GM19351 (cell line): ENCODE results near the gene NACA2.
"Not testable (repeated sequence)": the region's sequence is repeated elsewhere in the genome, so short reads cannot be mapped to it uniquely, and the experiment has no call there.

ENCODE experiments used
- ATAC-seq: cut with Tn5 transposase; IDR thresholded peaks from one replicate; pipeline ENCODE4 v1.9.1; 2021; ENCODE audit warnings: mild to moderate bottlenecking, moderate library complexity; ENCODE audit not compliant: unreplicated experiment

Gene NACA2

GRCh38 chr17:61591018-61591417 lies at the start of gene NACA2:
NACA2 (minus strand) TSS chr17:61591219; CDS start chr17:61591180, 39 bp downstream.
- ATAC-seq, result no peak

- no peak for ATAC-seq
These were observed 48.8 kb upstream of the NACA2 start for GRCh38 chr17:61639818-61640217.

- ATAC-seq, result no peak
These were observed 47.1 kb upstream of the NACA2 start for GRCh38 chr17:61638087-61638486.

DNA sequence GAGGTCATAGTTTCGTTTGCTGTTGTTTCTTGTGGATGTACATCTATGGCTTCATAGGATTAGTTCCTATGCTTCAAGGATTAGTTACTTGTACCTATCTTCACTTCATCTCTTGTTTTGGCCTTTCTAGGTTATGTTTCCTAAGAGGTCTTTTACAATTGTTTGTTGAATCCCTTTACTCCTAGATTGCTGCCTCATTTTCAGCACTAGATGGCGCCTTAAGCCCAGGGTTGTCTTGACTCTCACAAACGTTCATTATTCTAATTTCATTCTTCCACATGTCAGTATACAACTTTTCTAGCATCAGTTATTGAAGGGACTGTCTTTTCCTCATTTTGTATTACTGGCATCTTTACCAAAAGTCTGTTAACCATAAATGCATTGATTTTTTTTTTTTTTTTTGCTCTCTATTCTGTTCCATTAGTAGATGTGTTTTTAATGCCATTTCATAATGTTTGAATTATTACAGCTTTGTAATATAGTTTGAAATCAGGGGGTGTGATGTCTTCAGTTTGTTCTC lies 45.0 kb upstream of the NACA2 start:
- no peak for ATAC-seq

- no peak for ATAC-seq
These were observed 44.0 kb upstream of the NACA2 start for GRCh38 chr17:61634942-61635538.

DNA sequence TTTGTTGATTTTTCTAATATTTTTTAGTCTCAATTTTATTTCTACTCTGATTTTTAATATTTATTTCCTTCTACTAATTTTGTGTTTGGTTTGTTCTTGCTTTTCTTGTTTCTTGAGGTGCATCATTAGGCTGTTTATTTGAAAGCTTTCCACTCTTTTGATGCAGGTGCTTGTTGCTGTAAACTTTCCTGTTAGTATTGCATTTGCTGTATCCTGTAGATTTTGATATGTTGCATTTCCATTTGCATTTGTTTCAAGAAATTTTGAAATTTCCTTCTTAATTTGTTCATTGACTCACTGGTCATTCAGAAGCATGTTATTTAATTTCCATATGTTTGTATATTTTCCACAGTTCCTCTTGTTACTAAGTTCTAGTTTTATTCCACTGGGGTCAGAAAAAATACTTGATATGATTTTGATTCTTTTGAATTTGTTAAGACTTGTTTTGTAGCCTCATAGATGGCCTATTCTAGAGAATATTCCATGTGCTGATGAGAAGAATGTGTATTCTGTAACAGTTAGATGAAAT lies 43.1 kb upstream of the NACA2 start:
- no peak for ATAC-seq

DNA sequence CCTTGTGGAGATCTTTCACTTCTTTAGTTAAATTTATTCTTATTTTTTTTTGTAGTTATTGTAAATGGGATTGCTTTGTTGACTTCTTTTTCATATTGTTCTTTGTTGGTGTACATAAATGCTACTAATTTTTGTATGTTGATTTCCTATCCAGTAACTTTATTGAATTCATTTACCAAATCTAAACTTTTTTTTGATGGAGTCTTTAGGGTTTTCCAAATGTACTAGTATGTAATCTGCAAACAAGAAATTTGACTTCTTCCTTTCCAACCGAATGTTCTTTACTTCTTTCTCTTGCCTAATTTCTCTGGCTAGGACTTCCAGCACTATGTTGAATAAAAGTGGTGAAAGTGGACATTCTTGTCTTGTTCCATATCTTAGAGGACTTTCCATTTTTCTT lies 41.8 kb upstream of the NACA2 start:
- no peak for ATAC-seq

- no peak for ATAC-seq
These were observed 40.8 kb upstream of the NACA2 start for GRCh38 chr17:61631800-61632199.

- not testable (repeated sequence) for ATAC-seq
These were observed 37.1 kb upstream of the NACA2 start for GRCh38 chr17:61628158-61628557.

GRCh38 chr17:61627658-61628057 lies 36.6 kb upstream of the NACA2 start:
- no peak for ATAC-seq

DNA sequence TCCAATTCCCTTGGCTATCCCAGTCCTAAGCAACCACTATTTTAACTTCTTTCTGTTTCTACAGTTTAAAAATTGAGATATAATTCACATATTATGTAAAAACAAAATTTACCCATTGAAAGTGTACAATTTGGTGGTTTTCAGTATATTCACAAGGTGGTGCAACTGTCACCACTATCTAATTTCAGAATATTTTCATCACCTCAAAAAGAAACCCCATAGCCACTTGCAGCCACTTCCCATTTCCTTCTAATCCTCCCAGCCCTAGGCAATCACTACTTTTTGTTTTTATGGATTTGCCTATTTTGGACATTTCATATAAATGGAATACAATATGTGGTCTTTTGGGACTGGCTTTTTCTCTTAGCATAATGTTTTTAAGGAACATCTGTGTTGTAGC lies 36.1 kb upstream of the NACA2 start:
- ATAC-seq, result no peak

DNA sequence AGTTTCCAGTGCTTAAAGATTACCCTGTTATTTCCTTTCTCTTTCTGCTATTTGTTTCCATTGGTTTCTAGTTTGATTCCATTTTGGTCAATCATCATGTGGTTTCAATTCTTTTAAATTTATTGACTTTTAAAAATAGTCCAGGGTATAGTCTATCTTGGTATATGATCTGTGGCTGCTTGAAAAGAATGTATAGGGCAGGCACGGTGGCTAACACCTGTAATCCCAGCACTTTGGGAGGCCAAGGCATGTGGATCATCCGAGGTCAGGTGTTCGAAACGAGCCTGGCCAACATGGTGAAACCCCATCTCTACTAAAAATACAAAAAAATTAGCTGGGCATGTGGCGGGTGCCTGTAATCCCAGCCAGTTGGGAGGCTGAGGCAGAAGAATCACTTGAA lies 34.5 kb upstream of the NACA2 start:
- no peak for ATAC-seq

- no peak for ATAC-seq
These were observed 33.9 kb upstream of the NACA2 start for GRCh38 chr17:61624951-61625350.

DNA sequence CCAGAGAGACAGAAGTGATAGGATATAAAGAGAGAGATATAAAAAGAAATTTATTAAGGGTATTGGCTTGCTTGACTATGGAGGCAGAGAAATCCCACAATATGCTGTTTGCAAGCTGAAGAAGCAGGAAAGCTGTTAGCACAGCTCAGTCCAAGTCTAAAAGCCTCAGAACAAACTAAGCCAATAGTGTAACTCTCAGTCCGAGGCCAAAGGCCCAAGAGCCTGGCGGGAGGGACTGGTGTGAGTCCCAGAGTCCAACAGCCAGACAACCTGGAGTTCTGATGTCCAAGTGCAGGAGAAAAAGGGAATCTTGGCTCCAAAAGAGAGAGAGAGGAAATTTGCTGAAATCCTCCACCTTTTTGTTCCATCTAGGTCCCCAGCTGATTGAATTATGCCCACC lies 30.3 kb upstream of the NACA2 start:
- ATAC-seq, result no peak

- ATAC-seq, result no peak
These were observed 28.9 kb upstream of the NACA2 start for GRCh38 chr17:61619953-61620352.

DNA sequence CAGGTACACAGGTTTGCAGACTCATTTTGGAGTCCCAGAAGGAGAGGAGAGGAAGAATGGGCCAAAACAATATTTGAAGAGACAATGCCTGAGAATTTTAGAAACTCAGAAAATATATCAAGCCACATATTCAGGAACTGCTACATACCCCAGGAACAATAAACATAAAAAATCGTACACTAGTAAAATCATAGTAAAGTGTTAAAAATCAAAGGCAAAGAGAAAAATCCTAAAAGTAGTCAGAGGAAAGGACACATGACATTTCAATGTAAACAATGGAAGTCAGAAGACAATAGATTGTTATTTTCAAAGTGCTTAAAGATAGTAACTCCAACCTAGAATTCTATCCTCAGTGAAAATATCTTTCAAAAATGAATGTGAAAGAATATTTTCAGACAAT lies 28.5 kb upstream of the NACA2 start:
- no peak for ATAC-seq

DNA sequence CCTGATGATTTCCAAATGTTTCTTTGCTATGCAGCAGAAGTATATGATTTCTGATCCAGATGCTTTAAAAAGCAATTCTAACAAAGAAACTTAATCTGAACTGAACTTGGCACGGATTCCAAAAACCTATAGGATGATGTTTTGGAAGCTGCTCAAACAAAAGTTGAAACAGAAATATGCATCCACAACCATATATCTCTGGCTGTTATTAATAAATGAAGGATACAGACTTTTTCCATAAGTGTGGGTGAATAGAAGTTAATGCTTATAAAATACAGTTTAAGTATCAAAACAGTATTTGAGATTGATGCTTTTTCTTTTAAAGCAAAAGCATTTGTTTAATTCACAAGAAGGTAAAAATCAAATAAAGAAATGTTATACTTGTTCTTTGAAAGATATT lies 27.9 kb upstream of the NACA2 start:
- no peak for ATAC-seq

- no peak for ATAC-seq
These were observed 26.3 kb upstream of the NACA2 start for GRCh38 chr17:61617330-61617729.

- ATAC-seq, result no peak
These were observed 25.8 kb upstream of the NACA2 start for GRCh38 chr17:61616783-61617182.

DNA sequence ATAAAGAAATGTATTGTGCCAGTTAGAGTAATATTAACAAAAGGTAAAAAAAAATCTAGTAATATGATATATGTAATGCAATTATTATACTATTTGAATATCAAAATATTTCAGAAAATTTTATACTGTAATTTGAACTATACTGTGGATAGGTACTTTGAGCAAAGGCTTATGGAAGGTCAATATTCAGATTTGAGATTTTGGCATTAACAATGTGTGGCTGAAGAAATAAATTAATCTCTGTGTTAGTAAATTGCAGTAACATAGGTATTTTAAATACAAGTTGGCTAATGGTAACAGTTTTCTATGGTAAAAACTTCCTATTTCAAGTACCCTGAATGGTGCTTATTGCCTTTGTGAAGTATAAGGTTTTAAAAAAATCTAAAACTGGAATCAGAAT lies 23.2 kb upstream of the NACA2 start:
- ATAC-seq, result no peak

DNA sequence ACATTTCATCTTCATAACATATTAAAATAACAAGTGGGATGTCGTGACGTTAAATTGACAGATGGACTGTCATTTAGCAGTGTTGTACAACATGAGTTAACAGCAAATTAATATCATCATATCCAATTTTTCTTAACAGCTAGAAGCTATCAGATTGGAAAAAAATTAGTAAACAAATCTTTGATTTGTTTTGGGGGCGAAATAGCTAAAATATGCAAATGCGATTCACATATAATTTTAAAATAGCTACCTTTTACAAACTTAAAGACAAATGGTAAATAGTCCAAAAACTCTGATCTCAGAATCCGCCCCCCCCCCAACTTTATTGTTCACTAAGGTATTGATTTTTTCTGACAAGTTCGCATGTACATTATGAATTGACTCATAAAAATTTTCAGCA lies 20.3 kb upstream of the NACA2 start:
- no peak for ATAC-seq

DNA sequence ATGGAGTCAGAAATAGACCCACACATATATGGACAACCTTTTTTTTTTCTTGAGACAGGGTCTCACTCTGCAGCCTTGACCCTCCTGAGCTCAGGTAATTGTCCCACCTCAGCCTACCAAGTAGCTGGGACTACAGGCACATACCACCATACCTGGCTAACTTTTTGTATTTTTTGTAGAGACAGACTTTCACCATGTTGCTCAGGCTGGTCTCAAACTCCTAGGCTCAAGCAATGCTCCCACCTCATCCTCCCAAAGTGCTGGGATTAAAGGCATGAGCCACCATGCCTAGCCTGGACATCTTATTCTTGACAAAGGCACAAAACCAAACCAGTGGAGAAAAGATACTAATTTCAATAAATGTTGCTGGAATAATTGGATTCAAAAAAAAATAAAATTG lies 14.7 kb upstream of the NACA2 start:
- ATAC-seq, result no peak

- no peak for ATAC-seq
These were observed 10.3 kb upstream of the NACA2 start for GRCh38 chr17:61601297-61601696.
